ENCODE measurements around the gene NANP.
"Not testable (repeated sequence)": the region's sequence is repeated elsewhere in the genome, so short reads cannot be mapped to it uniquely, and the experiment has no call there.

NANP gene

GRCh38 chr20:25606094-25606695, 17.6 kb downstream of the NANP start:
- no peak for DNase-seq (ENCODE audit: low spot score)

GRCh38 chr20:25605148-25605547, 18.7 kb downstream of the NANP start:
- no peak for DNase-seq (ENCODE audit: low spot score)

- no peak for DNase-seq (ENCODE audit: low spot score)
Measured at GRCh38 chr20:25604611-25605010, 19.2 kb downstream of the NANP start.

GRCh38 chr20:25602914-25603309, 20.9 kb downstream of the NANP start:
- peak; percentile 55 for DNase-seq (ENCODE audit: low spot score)

GRCh38 chr20:25602191-25602913, 21.5 kb downstream of the NANP start:
- DNase-seq (ENCODE audit: low spot score): not testable (repeated sequence)

- no peak for DNase-seq (ENCODE audit: low spot score)
Measured at GRCh38 chr20:25601659-25602058, 22.2 kb downstream of the NANP start.

GRCh38 chr20:25600632-25601031, 23.2 kb downstream of the NANP start:
- DNase-seq (ENCODE audit: low spot score): no peak

- DNase-seq (ENCODE audit: low spot score): no peak
Measured at GRCh38 chr20:25592135-25592852, 31.5 kb downstream of the NANP start.

GRCh38 chr20:25590778-25591177, 33.0 kb downstream of the NANP start:
- DNase-seq (ENCODE audit: low spot score): not testable (repeated sequence)

- no peak for DNase-seq (ENCODE audit: low spot score)
Measured at GRCh38 chr20:25588491-25588890, 35.3 kb downstream of the NANP start.

GRCh38 chr20:25587536-25587935, 36.3 kb downstream of the NANP start:
- no peak for DNase-seq (ENCODE audit: low spot score)

- no peak for DNase-seq (ENCODE audit: low spot score)
Measured at GRCh38 chr20:25586877-25587276, 36.9 kb downstream of the NANP start.

- peak; percentile 39 for DNase-seq (ENCODE audit: low spot score)
Measured at GRCh38 chr20:25584905-25585704, 38.7 kb downstream of the NANP start, which contains the start of gene NINL. Gene NINL, minus strand, starts transcription at chr20:25585531. Its CDS starts 58,944 bp downstream, at chr20:25526587.

- DNase-seq (ENCODE audit: low spot score): not testable (repeated sequence)
Measured at GRCh38 chr20:25583607-25584006, 40.2 kb downstream of the NANP start.

- DNase-seq (ENCODE audit: low spot score): no peak
Measured at GRCh38 chr20:25580711-25581110, 43.1 kb downstream of the NANP start.

- no peak for DNase-seq (ENCODE audit: low spot score)
Measured at GRCh38 chr20:25579081-25579770, 44.6 kb downstream of the NANP start.

GRCh38 chr20:25576783-25577530, 46.9 kb downstream of the NANP start:
- DNase-seq (ENCODE audit: low spot score): no peak

- DNase-seq (ENCODE audit: low spot score): no peak
Measured at GRCh38 chr20:25574411-25574810, 49.4 kb downstream of the NANP start.

GRCh38 chr20:25573288-25574251, 50.2 kb downstream of the NANP start:
- DNase-seq (ENCODE audit: low spot score): no peak

- DNase-seq (ENCODE audit: low spot score): no peak
Measured at GRCh38 chr20:25571817-25572216, 52.0 kb downstream of the NANP start.

Measured in activated CD4-positive, alpha-beta T cell treated with anti-CD3 and anti-CD28 coated beads, Interleukin-2, Interleukin-4, amounts not matched to agents 100 ng/mL and 50 ng/mL, durations not matched to agents 16 hours and 8 hours (primary cell).